ENCODE data around the gene MIER2. TPM values are rescaled to one million over a fixed set of nuclear protein-coding genes. Genes with fewer than 3 reads are reported as not detected.

The MIER2 gene
- total RNA-seq, 1 experiment from 2014 or later: 40.1 TPM

DNA sequence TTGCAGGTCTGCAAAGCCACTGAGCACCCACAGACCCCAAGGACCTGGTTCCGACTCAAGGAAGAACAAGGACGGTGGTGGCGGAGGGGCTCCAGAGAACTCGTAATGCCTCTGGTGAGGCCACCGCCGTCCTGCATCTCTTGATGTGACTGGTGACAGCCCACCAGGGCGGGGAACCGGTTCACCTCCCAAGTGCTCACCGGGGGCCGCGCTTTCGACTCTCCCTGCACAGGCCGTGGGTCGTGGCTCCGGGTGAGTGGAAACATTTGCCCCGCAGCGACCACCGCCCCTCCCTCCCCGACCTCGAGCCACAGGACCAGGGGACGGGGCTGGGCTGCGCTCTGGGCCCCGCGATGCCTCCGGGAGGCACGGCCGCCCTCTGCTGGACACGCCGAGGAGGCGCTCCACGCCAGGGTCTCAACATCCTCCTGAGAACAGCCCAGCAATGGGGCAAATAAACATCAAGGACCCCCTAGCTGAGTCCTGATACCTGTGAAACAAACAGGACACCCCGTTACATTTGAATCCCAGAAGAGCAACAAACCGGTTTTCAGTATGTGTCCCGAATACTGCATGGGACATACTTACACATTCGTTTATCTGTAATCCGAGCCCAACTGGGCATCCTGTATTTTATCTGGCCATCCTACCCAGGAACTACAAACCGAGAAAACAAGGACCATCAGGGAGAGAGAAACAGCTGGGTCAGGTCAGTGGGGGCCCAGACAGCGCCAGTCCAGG lies 49.5 kb downstream of the MIER2 start:
- Mint-ChIP-seq H3K36me3 (ENCODE audit: insufficient read depth, unreplicated experiment) (peaks cover 10% of the 10 kb centered on the region), H3K4me3 (ENCODE audit: unreplicated experiment) (peak overlapping the region; percentile 31), H3K4me1 (ENCODE audit: low read depth, unreplicated experiment) (no peaks in the 10 kb centered on the region), H3K27ac (ENCODE audit: unreplicated experiment) (peak overlapping the region; percentile 42), H3K27me3 (ENCODE audit: insufficient read depth, unreplicated experiment) (no peaks in the 10 kb centered on the region), H3K9me3 (ENCODE audit: unreplicated experiment) (no peaks in the 10 kb centered on the region)
- Histone ChIP-seq H3K4me3 (ENCODE audit: low read depth, low read length) (no peak overlapping the region), H3K36me3 (ENCODE audit: control insufficient read depth, insufficient read depth, low read length) (no peaks in the 10 kb centered on the region), H3K27me3 (replicated peaks; ENCODE audit: control insufficient read depth, insufficient read depth, low read length) (no peaks in the 10 kb centered on the region), H3K9me3 (no peaks in the 10 kb centered on the region), H3K4me1 (peaks cover 30% of the 10 kb centered on the region)
- BruUV-seq (replicated peaks): no TSS peak
- intact Hi-C loops (cut with micrococcal nuclease; ENCODE audit: unreplicated experiment): no loop called here
- TF ChIP-seq, protein P1, sequence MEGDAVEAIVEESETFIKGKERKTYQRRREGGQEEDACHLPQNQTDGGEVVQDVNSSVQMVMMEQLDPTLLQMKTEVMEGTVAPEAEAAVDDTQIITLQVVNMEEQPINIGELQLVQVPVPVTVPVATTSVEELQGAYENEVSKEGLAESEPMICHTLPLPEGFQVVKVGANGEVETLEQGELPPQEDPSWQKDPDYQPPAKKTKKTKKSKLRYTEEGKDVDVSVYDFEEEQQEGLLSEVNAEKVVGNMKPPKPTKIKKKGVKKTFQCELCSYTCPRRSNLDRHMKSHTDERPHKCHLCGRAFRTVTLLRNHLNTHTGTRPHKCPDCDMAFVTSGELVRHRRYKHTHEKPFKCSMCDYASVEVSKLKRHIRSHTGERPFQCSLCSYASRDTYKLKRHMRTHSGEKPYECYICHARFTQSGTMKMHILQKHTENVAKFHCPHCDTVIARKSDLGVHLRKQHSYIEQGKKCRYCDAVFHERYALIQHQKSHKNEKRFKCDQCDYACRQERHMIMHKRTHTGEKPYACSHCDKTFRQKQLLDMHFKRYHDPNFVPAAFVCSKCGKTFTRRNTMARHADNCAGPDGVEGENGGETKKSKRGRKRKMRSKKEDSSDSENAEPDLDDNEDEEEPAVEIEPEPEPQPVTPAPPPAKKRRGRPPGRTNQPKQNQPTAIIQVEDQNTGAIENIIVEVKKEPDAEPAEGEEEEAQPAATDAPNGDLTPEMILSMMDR (IDR thresholded peaks at IDR 0.05; ENCODE audit: insufficient read depth in 1 of 2, low read depth in 1 of 2, low read length in 1 of 2, severe bottlenecking in 1 of 2, unreplicated experiment in 1 of 2): peak; percentile 84 to 89
- ChIA-PET CTCF (interaction anchor here (1.0 kb wide), 1 partner anchor 211 kb away, joined by 6 read pairs; no protein-coding TSS in a partner anchor), POLR2A (no interaction called here)
- peak in 1 of 2 experiments; percentile 71 for DNase-seq

DNA sequence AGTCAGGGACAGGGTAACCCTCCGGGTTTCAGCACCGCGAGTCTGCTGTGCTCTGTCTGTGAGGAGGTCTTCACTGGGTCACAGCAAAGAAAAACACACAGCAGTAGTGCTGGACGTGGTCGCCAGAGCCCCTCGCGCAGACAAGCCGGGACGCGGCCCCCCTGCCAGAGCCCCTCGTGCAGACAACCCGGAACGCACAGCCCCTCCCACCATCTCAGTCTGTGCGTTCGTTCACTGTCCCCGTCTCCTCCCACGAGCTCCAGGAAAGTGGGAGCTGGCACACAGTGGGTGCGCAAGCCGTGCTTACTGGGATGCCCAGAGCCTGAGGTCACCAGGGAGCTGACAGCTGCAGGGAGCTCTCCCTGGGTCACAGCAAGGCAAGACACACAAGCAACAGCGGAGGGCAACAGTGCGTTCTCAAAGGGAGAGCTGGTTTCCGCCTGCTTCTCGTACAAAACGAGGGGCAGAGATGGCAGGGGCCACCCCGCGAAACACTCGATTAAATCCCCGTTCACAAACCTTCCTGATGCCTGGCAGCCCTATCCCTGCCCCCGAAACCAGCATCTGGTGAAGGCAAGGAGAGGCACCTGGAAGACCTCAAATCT lies 50.2 kb downstream of the MIER2 start:
- ChIA-PET CTCF (interaction anchor here (1.0 kb wide), 1 partner anchor 212 kb away, joined by 6 read pairs; no protein-coding TSS in a partner anchor), POLR2A (no interaction called here)
- Mint-ChIP-seq H3K9me3 (ENCODE audit: unreplicated experiment) (no peaks in the 10 kb centered on the region), H3K4me1 (ENCODE audit: low read depth, unreplicated experiment) (no peaks in the 10 kb centered on the region), H3K36me3 (ENCODE audit: insufficient read depth, unreplicated experiment) (peaks cover 13% of the 10 kb centered on the region), H3K4me3 (ENCODE audit: unreplicated experiment) (peak overlapping the region; percentile 31), H3K27me3 (ENCODE audit: insufficient read depth, unreplicated experiment) (no peaks in the 10 kb centered on the region), H3K27ac (ENCODE audit: unreplicated experiment) (peak overlapping the region; percentile 42)
- Histone ChIP-seq H3K4me1 (peaks cover 34% of the 10 kb centered on the region), H3K9me3 (no peaks in the 10 kb centered on the region), H3K4me3 (ENCODE audit: low read depth, low read length) (no peak overlapping the region), H3K27me3 (replicated peaks; ENCODE audit: control insufficient read depth, insufficient read depth, low read length) (no peaks in the 10 kb centered on the region), H3K36me3 (ENCODE audit: control insufficient read depth, insufficient read depth, low read length) (no peaks in the 10 kb centered on the region)
- TF ChIP-seq, protein P1 (IDR thresholded peaks at IDR 0.05; ENCODE audit: insufficient read depth in 1 of 2, low read depth in 1 of 2, low read length in 1 of 2, severe bottlenecking in 1 of 2, unreplicated experiment in 1 of 2): no peak
- intact Hi-C loops (cut with micrococcal nuclease; ENCODE audit: unreplicated experiment): no loop called here
- DNase-seq: no peak
- no TSS peak for BruUV-seq (replicated peaks)

DNA sequence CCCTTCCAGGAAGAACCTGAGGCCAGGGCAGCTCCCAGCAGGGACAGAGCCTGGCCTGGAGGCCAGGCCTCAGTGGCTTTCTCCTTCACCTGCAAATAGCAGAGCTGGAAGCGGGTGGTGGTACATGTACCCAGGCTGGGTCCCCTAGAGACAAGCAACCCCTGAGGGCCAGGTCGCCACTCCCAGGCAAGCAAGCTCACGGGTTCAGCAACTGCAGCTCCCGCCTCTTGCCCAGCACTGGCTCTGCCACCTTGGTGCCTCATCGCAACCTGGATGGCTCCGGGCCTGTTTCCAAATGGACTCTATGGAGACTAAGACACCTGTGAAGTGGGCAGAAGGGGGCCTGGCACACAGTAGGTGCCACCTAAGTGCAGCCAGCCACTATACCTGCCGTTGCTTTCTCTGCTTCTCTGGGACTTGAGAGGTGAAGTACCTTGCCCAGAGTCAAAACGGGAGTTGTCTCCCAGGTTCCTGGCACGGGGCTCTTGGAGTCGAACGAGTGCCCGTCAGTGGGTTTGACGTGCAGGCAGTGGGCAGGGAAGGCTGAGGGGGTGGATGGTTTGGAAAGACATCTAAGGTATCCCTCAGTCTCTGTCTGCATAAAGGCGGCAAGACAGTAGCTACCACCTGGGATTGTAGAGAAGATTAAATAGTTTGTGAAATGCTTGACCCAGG lies 51.0 kb downstream of the MIER2 start:
- Mint-ChIP-seq H3K27me3 (ENCODE audit: insufficient read depth, unreplicated experiment) (no peaks in the 10 kb centered on the region), H3K36me3 (ENCODE audit: insufficient read depth, unreplicated experiment) (peaks cover 13% of the 10 kb centered on the region), H3K27ac (ENCODE audit: unreplicated experiment) (no peak overlapping the region), H3K4me3 (ENCODE audit: unreplicated experiment) (no peak overlapping the region), H3K4me1 (ENCODE audit: low read depth, unreplicated experiment) (no peaks in the 10 kb centered on the region), H3K9me3 (ENCODE audit: unreplicated experiment) (no peaks in the 10 kb centered on the region)
- POLR2A ChIA-PET: no interaction called here
- Histone ChIP-seq H3K4me1 (peaks cover 34% of the 10 kb centered on the region), H3K27me3 (replicated peaks; ENCODE audit: control insufficient read depth, insufficient read depth, low read length) (no peaks in the 10 kb centered on the region), H3K36me3 (ENCODE audit: control insufficient read depth, insufficient read depth, low read length) (no peaks in the 10 kb centered on the region), H3K4me3 (ENCODE audit: low read depth, low read length) (no peak overlapping the region), H3K9me3 (no peaks in the 10 kb centered on the region)
- intact Hi-C loops (cut with micrococcal nuclease; ENCODE audit: unreplicated experiment): no loop called here
- CTCF ChIA-PET: no interaction called here
- DNase-seq: no peak
- TF ChIP-seq, protein P1 (IDR thresholded peaks at IDR 0.05; ENCODE audit: insufficient read depth in 1 of 2, low read depth in 1 of 2, low read length in 1 of 2, severe bottlenecking in 1 of 2, unreplicated experiment in 1 of 2): no peak
- BruUV-seq (replicated peaks): no TSS peak

All from Caco-2 (cell line).